ENCODE measurements around the gene SFR1.

Gene SFR1

GRCh38 chr10:104120903-104121484, 977 bp upstream of the SFR1 start:
- H3K9me3 Mint-ChIP-seq, result no peaks in the 10 kb centered on the region
- CTCF ChIA-PET, result interaction anchor here (0.5 to 8.4 kb wide), 10 partner anchors 18 to 407 kb away, joined by 3 to 76 read pairs (median 4); no protein-coding TSS in a partner anchor
- DNase-seq, result peak; percentile 85
- H3K27me3 Mint-ChIP-seq, result peaks cover 15% of the 10 kb centered on the region
- peaks cover 39% of the 10 kb centered on the region for H3K4me1 Mint-ChIP-seq
- peak overlapping the region; percentile 82 for H3K4me3 Mint-ChIP-seq
- H3K36me3 Mint-ChIP-seq, result peaks cover 13% of the 10 kb centered on the region
- peak overlapping the region; percentile 98 for H3K27ac Mint-ChIP-seq

GRCh38 chr10:104122225-104123107, 495 bp downstream of the SFR1 start:
- Mint-ChIP-seq H3K27me3 (peaks cover 9% of the 10 kb centered on the region), H3K9me3 (no peaks in the 10 kb centered on the region), H3K4me3 (peak overlapping the region; percentile 82), H3K4me1 (peaks cover 39% of the 10 kb centered on the region), H3K27ac (peak overlapping the region; percentile 98), H3K36me3 (peaks cover 24% of the 10 kb centered on the region)
- DNase-seq, result no peak
- CTCF ChIA-PET, result interaction anchor here (0.6 to 8.4 kb wide), 14 partner anchors 13 to 276 kb away, joined by 3 to 76 read pairs (median 4); no protein-coding TSS in a partner anchor

DNA sequence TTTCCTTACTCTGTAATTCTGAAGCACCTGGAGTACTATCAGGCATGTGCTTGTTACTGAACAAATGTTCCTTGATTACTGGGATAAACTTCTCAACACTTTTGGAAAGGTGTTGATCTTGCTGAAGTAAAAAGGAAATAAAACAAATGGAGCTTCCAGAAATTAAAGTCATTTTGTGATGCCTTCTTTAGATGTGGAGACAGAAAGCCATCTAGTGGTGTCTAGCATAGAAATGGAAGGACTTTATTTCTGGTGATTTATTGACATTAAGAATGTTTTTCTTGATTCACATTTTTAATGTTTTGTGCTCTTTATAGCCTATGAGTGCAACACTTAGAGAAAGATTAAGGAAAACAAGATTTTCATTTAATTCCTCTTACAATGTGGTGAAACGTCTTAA, 1.4 kb downstream of the SFR1 start:
- H3K27ac Mint-ChIP-seq, result peak overlapping the region; percentile 65
- DNase-seq, result no peak
- H3K4me1 Mint-ChIP-seq, result peaks cover 39% of the 10 kb centered on the region
- H3K4me3 Mint-ChIP-seq, result peak overlapping the region; percentile 82
- H3K27me3 Mint-ChIP-seq, result peaks cover 4% of the 10 kb centered on the region
- CTCF ChIA-PET, result interaction anchor here (0.6 to 8.4 kb wide), 11 partner anchors 14 to 236 kb away, joined by 3 to 76 read pairs (median 4); partner anchors contain the start of gene GSTO1
- H3K9me3 Mint-ChIP-seq, result no peaks in the 10 kb centered on the region
- peaks cover 24% of the 10 kb centered on the region for H3K36me3 Mint-ChIP-seq

- no peaks in the 10 kb centered on the region for H3K9me3 Mint-ChIP-seq
- DNase-seq, result no peak
- peaks cover 24% of the 10 kb centered on the region for H3K36me3 Mint-ChIP-seq
- peaks cover 3% of the 10 kb centered on the region for H3K27me3 Mint-ChIP-seq
- H3K4me1 Mint-ChIP-seq, result peaks cover 20% of the 10 kb centered on the region
- no peak overlapping the region for H3K4me3 Mint-ChIP-seq
- H3K27ac Mint-ChIP-seq, result no peak overlapping the region
- CTCF ChIA-PET, result interaction anchor here (0.7 to 8.4 kb wide), 2 partner anchors 11 to 240 kb away, joined by 4 to 76 read pairs; no protein-coding TSS in a partner anchor
Observed at GRCh38 chr10:104127411-104127810, 5.4 kb downstream of the SFR1 start.

DNA sequence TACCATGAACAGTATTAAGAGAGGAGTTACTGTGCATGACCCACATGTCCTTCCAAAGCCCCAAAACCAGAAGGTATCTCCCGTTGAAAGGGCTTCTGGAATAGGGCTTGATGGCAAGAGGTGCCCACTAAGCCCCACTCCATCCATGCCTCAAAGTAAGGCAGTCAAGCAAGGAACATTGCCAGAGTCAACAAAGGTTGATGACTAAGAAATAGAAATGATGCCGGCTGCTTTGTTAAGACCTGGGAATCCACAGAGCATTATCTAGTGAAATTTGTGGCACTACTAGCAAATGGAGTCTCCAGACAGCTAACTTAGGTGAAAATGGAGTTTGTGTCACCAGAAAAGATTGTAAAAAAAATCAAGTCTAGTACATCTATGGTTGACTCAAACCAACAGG, 6.2 kb downstream of the SFR1 start:
- peaks cover 8% of the 10 kb centered on the region for H3K27me3 Mint-ChIP-seq
- H3K9me3 Mint-ChIP-seq, result no peaks in the 10 kb centered on the region
- CTCF ChIA-PET, result no interaction called here
- no peak overlapping the region for H3K27ac Mint-ChIP-seq
- H3K36me3 Mint-ChIP-seq, result peaks cover 24% of the 10 kb centered on the region
- no peak overlapping the region for H3K4me3 Mint-ChIP-seq
- no peak for DNase-seq
- peaks cover 14% of the 10 kb centered on the region for H3K4me1 Mint-ChIP-seq

DNA sequence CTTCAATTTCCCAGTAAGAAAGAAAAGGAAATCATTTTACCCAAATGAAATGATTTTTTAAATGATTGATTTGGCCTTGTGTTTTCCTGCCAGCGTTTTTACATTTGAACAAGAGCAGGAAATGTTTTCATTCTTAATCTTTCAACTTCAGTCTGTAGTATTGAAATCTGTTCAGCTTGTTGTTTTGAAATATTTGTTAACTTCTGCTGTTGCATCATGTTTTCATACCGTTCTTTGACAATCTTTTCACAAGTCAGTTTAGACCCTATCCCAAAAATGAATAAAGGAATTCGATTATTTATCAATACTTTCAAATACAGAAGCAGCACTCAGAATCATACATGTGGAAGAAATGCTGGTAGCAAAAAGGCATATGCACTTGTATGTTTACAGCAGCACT, 8.1 kb downstream of the SFR1 start:
- Mint-ChIP-seq H3K27me3 (peaks cover 19% of the 10 kb centered on the region), H3K27ac (no peak overlapping the region), H3K9me3 (no peaks in the 10 kb centered on the region), H3K4me3 (no peak overlapping the region), H3K4me1 (peaks cover 4% of the 10 kb centered on the region), H3K36me3 (peaks cover 19% of the 10 kb centered on the region)
- CTCF ChIA-PET, result interaction anchor here (1.1 kb wide), 2 partner anchors 9 to 17 kb away, joined by 3 read pairs; no protein-coding TSS in a partner anchor
- no peak for DNase-seq

DNA sequence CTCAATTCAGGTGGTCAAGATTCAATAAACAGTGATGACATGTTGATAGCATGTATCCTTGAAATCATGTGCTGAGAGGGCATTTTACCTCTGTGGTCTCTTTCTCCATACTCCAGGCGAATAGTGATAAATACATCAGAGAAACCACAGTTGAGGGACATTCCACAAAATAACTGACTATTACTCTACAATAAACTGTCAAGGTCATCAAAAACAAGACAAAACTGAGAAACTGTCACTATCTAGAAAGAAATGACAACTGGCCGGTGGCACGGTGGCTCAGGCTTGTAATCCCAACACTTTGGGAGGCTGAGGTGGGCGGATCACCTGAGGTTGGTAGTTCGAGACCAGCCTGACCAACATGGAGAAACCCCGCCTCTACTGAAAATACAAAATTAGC, 16.2 kb downstream of the SFR1 start:
- no peaks in the 10 kb centered on the region for H3K9me3 Mint-ChIP-seq

GRCh38 chr10:104139221-104139620, 17.2 kb downstream of the SFR1 start:
- no peaks in the 10 kb centered on the region for H3K36me3 Mint-ChIP-seq
- no peak overlapping the region for H3K4me3 Mint-ChIP-seq
- no peak for DNase-seq
- CTCF ChIA-PET, result interaction anchor here (0.5 to 2.3 kb wide), 4 partner anchors 9 to 251 kb away, joined by 3 to 9 read pairs (median 3); no protein-coding TSS in a partner anchor
- no peaks in the 10 kb centered on the region for H3K9me3 Mint-ChIP-seq
- no peaks in the 10 kb centered on the region for H3K4me1 Mint-ChIP-seq
- peaks cover 20% of the 10 kb centered on the region for H3K27me3 Mint-ChIP-seq
- H3K27ac Mint-ChIP-seq, result no peak overlapping the region

More for the DNA sequence above, 16.2 kb downstream of the SFR1 start:
- peaks cover 23% of the 10 kb centered on the region for H3K27me3 Mint-ChIP-seq
- DNase-seq, result no peak
- no peak overlapping the region for H3K4me3 Mint-ChIP-seq
- H3K4me1 Mint-ChIP-seq, result no peaks in the 10 kb centered on the region
- no peaks in the 10 kb centered on the region for H3K36me3 Mint-ChIP-seq
- no peak overlapping the region for H3K27ac Mint-ChIP-seq
- CTCF ChIA-PET, result no interaction called here

GRCh38 chr10:104142081-104142480, 20.1 kb downstream of the SFR1 start:
- no peaks in the 10 kb centered on the region for H3K4me1 Mint-ChIP-seq
- peaks cover 32% of the 10 kb centered on the region for H3K27me3 Mint-ChIP-seq
- no peak for DNase-seq
- H3K9me3 Mint-ChIP-seq, result no peaks in the 10 kb centered on the region
- CTCF ChIA-PET, result no interaction called here
- H3K27ac Mint-ChIP-seq, result no peak overlapping the region
- no peak overlapping the region for H3K4me3 Mint-ChIP-seq
- no peaks in the 10 kb centered on the region for H3K36me3 Mint-ChIP-seq

DNA sequence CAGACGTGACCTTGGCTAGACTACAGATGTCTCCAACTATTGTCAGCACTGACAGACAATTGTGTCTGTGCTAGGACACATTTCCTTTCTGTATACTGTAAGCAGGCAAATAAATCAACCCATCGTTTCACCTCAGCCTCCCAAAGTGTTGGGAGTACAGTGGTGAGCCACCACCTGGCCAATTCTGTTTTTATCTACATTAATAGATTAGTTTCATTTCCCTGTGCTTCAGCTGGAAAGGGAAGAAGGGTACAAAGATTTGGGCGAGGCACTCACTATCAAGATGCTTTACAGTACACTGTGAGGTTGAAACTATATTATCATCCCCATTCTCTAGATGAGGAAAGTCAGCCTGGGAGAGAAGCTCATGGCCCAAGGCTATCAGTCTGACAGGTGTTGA, 21.9 kb downstream of the SFR1 start:
- peaks cover 32% of the 10 kb centered on the region for H3K27me3 Mint-ChIP-seq
- H3K27ac Mint-ChIP-seq, result no peak overlapping the region
- no peak overlapping the region for H3K4me3 Mint-ChIP-seq
- no peaks in the 10 kb centered on the region for H3K36me3 Mint-ChIP-seq
- CTCF ChIA-PET, result interaction anchor here (1.0 kb wide), 1 partner anchor 431 kb away, joined by 3 read pairs; no protein-coding TSS in a partner anchor
- no peak for DNase-seq
- H3K9me3 Mint-ChIP-seq, result no peaks in the 10 kb centered on the region
- no peaks in the 10 kb centered on the region for H3K4me1 Mint-ChIP-seq

DNA sequence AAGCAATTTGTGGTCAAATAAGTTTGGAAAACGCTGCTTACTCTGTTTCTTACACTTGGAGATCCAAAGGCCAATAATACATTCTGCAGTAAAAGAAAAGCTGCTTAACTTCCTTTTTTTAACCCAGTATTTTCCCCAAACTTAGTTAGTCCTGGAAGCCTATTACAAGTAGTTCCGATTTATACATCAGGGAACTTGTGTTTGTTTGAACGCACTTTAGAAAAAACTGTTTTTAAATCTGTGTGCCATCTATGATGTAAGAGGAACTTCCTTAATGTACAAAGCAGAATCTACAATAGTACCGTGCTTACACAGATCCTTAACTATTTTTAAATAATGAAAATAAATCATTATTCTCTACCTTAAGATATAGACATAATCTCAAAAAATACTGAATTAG, 23.0 kb downstream of the SFR1 start:
- DNase-seq, result no peak
- peaks cover 36% of the 10 kb centered on the region for H3K27me3 Mint-ChIP-seq
- H3K4me1 Mint-ChIP-seq, result no peaks in the 10 kb centered on the region
- no peaks in the 10 kb centered on the region for H3K9me3 Mint-ChIP-seq
- CTCF ChIA-PET, result no interaction called here
- no peaks in the 10 kb centered on the region for H3K36me3 Mint-ChIP-seq
- no peak overlapping the region for H3K4me3 Mint-ChIP-seq
- H3K27ac Mint-ChIP-seq, result no peak overlapping the region

DNA sequence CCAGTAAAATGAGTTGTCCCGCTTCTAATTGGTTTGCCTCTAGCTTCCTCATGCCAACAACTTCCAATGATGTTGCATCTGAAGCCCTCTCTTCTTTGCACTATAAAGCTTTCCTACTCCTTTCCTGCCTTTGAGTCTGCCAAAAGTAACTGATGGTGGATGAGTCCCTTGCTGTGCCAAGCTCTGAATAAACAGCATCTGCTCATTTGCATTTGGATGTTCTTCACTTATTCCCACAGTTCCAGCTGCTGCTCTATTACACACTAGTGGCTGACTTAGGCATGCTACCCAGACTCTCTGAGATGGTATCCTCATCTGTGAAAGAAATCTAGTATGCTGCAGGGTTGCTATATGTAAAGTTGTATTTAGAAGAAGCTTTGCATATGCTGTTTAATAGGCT, 24.9 kb downstream of the SFR1 start:
- CTCF ChIA-PET, result interaction anchor here (0.6 to 1.3 kb wide), 4 partner anchors 16 to 259 kb away, joined by 3 read pairs; no protein-coding TSS in a partner anchor
- H3K9me3 Mint-ChIP-seq, result peaks cover 9% of the 10 kb centered on the region
- H3K27me3 Mint-ChIP-seq, result peaks cover 34% of the 10 kb centered on the region
- no peak overlapping the region for H3K27ac Mint-ChIP-seq
- H3K4me3 Mint-ChIP-seq, result no peak overlapping the region
- H3K36me3 Mint-ChIP-seq, result no peaks in the 10 kb centered on the region
- DNase-seq, result no peak
- no peaks in the 10 kb centered on the region for H3K4me1 Mint-ChIP-seq

GRCh38 chr10:104150139-104150538, 28.2 kb downstream of the SFR1 start:
- Mint-ChIP-seq H3K4me3 (no peak overlapping the region), H3K27me3 (peaks cover 32% of the 10 kb centered on the region), H3K36me3 (no peaks in the 10 kb centered on the region), H3K4me1 (no peaks in the 10 kb centered on the region), H3K9me3 (peaks cover 17% of the 10 kb centered on the region), H3K27ac (no peak overlapping the region)
- no peak for DNase-seq
- CTCF ChIA-PET, result interaction anchor here (0.6 kb wide), 1 partner anchor 11 kb away, joined by 3 read pairs; no protein-coding TSS in a partner anchor

DNA sequence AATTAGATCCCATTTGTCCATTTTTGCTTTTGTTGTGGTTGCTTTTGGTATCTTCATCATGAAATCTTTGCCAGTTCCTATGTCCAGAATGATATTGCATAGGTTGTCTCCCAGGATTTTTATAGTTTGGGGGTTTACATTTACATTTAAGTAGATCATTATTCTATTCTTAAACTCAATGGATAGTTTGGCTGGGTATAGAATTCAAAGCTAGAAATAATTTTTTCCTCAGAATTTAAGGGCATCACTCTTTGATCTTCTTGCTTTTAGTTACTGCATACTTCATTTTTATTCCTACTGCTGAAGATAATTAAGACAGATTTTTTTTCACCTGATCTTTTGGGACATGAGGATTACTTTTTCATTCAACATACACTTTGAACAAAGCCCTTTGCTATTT, 29.8 kb downstream of the SFR1 start:
- Mint-ChIP-seq H3K9me3 (peaks cover 17% of the 10 kb centered on the region), H3K27ac (no peak overlapping the region), H3K4me1 (no peaks in the 10 kb centered on the region), H3K4me3 (no peak overlapping the region), H3K36me3 (no peaks in the 10 kb centered on the region), H3K27me3 (peaks cover 33% of the 10 kb centered on the region)
- no peak for DNase-seq
- CTCF ChIA-PET, result no interaction called here

Data from activated naive CD4-positive, alpha-beta T cell treated with anti-CD3 and anti-CD28 coated beads, Interleukin-2, amount 10 ng/mL, durations not matched to agents 7 days and 5 days (primary cell).